NCI-H82 treated with DMSO at 0.1 percent for 48 hours (cell line): Measurements from ENCODE around the gene TMUB1.
A peak's percentile ranks its signal among the peaks of the same experiment; 100 is the strongest.
"Not testable (repeated sequence)": the region's sequence is repeated elsewhere in the genome, so short reads cannot be mapped to it uniquely, and the experiment has no call there.

Source experiments
- DNase-seq: peaks from one replicate; lab custom pipeline; 2025; ENCODE audit not compliant: unreplicated experiment; lab: John Stamatoyannopoulos, UW

The TMUB1 gene

DNA sequence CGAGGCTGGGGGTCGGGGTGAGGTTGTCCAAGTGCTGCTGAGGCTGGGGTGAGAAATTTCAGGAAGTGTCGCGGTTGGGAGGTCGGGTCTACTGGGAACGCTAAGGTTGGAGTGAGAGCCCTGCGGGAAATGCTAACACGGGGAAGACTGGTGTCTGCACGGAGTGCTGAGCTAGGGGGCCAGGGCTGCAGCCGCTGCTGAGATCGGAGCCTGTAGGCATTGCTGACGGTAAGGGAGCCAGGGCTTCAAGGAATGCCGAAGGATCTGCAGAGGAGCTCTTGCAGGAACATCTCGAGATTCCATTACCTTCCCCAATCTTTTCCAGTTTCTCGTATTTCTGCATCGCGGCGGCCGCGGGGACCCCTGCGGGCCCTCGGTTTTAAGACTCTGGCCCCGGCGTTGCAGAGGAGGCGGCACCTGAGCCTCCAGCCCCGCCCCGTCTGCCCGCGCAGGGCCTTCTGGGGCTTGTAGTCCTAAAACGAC lies 25.7 kb downstream of the TMUB1 start, which contains the start of gene CDK5:
TSS of gene CDK5 (minus strand) at position 392 of the 483 bp plus-strand sequence. CDS start at position 343, 49 bp downstream.
- peak; percentile 52 for DNase-seq

DNA sequence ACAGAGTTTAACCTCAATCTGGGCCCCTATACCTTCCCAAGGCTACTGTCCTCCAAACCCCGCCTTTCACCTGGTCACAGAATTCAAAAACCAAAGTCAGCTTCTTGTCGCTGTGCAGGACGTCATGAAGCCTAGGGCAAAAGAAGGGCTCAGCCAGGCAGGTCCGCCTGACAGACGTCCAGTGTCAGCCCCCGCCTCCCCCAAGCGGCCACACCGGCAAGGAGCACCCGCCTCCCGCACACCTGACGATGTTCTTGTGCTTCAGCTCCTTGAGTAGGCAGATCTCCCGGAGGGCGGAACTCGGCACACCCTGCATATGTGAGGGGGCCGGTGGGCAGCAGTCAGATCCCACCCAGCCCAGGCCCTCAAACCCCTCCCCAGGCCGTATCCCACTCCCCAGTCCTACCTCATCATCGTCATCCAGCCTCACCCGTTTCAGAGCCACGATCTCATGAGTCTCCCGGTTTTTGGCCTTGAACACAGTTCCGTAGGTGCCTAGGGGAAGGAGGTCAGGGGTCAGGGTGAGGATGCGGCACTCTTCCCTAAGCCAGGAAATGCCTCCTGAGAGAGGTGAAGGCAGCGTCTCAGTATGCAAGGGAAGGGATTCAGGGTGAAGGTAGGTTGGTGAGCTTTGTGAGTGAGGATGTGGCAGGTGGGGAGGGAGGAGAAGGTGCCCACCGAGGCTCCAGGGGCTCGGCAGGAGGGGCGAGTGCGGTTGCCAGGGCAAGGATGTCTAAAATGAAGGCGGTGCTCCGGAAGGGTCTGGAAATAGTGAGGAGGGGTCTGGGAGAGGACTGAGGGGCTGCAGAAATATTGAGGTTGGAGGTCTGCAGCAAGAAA lies 26.4 kb downstream of the TMUB1 start:
- no peak for DNase-seq

DNA sequence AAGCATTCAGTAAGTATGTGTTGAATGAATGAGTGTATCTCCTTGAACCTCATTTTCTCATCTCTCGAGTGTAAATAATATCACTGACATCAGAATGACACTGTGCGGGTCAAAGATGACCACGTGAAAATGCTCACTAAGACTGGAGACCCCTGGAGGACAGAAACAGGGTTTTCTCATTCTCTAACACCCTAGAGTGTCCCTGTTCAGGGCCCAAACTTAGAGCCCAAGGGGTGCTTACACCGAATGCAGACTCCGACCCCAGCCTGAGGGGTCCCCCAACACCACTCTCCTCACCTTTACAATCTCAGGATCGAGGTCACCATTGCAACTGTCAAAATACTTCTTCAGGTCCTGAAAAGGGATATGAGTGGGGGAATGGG lies 27.0 kb downstream of the TMUB1 start:
- DNase-seq: no peak

DNA sequence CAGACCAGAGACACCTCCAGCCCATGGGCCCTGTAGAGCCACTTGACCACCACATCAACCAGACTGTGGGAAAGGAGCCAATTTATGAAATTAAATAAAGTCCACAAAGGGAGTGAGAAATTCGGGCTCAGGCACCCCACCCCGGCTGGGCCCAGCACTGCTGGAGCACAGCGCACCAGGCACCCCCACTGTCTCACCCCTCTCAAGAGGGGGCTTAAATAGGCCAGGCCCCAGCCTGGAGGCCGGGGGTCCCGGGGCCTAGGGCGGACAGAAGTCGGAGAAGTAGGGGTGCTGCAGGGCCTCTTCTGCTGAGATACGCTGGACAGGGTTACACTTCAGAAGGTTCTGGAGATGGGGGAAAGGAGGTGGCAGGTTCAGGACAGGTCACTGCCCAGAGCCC lies 29.5 kb downstream of the TMUB1 start:
- no peak for DNase-seq

DNA sequence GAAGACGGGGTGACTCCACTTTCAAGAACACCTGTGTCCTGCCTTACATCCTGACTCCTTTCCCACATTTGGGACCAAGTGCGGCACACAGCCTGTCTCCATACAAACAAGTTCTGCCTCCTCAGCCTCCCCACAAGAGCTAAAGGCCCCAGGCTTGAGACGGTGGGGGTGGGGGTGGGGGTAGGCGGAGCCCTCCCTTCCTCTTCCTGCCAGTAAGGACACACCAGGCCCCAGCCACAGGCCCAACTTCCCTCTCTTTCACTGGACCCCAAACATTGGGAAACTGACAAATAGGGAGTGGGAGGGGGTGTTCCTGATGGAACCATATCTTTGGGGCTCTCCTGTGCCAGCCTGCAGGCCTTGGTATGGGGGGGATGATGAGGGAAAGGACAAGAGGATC lies 30.2 kb downstream of the TMUB1 start:
- DNase-seq: no peak

DNA sequence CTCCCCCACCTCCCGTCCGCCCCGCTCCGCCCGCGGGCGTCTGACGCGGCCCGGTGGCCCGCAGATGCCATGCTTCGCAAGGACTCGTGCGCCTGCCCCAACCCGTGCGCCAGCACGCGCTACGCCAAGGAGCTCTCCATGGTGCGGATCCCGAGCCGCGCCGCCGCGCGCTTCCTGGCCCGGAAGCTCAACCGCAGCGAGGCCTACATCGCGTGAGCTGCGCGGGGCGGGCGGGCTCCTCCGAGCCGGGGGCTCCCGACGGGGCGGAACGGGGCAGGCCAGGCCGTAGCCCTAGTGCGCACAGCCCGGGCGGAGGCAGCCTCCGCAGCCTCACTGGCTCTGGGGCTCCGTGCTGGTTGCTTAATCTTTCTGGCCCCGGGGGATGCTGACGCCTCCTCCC lies 32.2 kb downstream of the TMUB1 start:
- DNase-seq: no peak

DNA sequence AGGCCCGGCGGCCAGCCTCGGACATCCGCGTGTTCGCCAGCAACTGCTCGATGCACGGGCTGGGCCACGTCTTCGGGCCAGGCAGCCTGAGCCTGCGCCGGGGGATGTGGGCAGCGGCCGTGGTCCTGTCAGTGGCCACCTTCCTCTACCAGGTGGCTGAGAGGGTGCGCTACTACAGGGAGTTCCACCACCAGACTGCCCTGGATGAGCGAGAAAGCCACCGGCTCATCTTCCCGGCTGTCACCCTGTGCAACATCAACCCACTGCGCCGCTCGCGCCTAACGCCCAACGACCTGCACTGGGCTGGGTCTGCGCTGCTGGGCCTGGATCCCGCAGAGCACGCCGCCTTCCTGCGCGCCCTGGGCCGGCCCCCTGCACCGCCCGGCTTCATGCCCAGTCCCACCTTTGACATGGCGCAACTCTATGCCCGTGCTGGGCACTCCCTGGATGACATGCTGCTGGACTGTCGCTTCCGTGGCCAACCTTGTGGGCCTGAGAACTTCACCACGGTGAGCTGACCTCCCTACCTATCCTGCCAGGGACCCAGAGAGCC lies 34.3 kb downstream of the TMUB1 start:
- DNase-seq: no peak

DNA sequence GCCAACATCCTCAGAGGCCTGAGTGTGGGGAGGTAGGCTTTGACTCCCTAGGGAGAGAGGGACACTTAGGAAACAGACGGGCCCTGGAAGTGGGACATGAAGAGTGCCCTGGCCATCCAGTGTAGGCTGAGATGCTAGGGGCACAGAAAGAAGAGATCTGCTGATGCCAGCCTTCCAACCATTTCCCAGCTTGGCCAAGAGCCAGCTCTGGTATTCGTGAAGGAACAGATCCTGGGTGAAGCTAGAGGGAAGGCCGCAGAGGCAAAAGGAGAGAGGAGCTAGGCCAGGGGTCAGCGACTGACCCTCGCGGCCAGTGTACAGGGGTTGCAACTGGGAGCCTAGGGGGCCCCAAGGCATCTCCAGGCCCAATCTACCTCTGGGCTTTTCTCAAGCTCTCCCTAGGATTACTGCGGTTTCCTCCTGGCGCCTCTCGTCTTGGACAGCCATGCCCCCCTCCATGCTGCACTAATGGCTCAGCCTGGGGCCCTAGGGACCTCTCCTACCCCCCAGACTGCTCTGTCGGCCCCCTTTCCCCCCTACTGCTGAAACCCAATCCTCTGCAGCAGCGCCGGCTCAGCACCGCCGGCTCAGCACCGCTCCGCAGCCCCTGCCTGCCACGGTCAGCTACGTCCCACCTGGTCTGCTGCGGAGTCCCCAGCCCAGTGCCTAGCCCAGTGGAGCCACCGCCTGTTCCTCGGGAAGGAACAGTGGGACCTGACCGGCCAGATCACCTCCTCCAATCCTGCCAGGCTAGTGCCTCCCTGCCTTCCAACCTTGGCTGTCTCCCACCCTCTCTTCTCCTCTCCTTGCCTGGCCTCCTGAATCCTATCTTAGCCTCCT lies 35.1 kb downstream of the TMUB1 start, which contains the start of gene ASIC3:
TSS of gene ASIC3 (plus strand) at position 556 of the 840 bp plus-strand sequence. CDS start 355 bp downstream, outside the sequence.
- no peak for DNase-seq

DNA sequence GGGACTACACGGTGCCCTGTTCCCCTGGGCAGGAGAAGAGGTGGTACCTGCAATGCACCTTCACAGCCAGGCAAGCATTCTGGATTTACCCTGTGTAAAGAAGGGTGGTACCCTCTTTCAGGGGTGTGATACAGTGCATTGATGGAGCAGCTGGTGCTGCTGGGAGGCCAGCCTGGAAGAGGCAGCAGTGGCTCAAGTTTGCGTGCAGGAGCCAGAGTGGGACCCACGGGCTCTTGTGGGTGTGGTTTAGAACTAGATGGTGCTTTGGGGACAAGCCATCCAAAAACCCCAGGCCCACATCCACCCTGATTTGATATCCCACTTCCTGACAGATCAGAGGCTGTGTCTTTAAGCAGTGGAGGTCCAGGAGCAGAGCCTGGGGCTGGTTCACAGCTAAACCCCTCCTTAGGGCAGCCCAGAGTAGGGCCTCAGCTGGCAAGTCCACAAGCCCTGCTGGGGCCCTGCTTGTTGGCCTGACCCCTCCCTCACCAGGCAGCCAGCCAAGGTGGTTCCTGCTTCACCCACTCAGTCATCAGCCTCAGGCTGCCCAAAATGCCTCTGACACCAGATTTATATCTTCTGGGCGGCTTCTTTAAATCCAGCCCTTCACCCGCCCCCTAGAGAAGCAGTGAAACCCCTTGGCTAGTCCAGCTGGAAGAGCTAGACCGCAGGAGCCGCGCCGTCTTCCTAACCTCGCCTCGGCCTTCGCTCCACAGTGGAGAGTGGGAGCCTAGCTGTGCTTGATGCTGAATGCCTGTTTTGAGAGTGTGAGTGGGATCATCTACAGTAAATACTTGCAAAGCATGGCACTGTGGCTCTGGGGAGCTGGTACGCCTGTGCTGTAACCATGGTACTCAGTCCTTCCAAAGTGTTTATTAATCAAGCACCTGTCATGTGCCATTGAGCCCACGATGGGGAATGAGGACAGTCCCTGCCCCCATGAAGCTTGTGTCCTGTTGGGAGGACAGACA lies 36.4 kb downstream of the TMUB1 start:
- no peak for DNase-seq

DNA sequence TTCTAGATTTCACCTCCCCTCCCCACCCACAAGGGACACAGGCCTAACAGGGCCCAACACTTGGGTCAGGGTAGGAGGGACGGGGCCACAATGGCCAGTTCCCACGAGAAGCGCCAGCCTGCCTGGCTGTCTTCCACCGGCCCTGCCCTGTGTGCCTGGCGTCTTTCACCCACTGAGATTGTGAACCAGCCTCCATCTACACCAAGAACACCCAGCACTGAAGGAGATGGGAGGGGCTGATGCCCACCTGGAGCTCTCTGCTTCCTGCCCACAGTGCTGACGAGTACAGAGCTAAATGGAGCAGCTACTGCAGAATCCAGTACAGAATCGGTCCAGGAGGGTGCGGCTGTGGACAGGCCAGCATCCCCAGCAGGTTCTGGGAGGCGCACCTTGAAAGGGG lies 37.3 kb downstream of the TMUB1 start:
- no peak for DNase-seq

DNA sequence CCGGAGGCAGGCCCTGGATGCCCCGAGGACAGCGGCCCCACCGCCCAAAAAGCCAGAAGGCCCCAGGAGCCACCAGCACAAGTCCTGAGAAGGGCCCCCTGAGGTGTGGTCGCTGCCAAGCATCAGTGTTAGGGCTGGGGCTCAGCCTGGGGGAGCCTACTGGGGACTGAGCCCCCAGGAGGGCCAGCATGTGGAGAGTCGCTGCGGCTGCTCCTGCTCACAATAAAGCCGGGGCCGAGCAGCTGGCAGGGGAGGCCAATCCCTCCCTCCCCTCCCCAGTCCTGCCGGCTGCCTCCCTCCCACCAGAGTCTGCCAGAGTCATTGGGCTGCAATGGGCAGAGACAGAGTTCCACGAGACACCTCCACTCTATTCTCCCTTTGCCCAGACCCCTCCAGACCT lies 38.0 kb downstream of the TMUB1 start:
- DNase-seq: peak; percentile 8

DNA sequence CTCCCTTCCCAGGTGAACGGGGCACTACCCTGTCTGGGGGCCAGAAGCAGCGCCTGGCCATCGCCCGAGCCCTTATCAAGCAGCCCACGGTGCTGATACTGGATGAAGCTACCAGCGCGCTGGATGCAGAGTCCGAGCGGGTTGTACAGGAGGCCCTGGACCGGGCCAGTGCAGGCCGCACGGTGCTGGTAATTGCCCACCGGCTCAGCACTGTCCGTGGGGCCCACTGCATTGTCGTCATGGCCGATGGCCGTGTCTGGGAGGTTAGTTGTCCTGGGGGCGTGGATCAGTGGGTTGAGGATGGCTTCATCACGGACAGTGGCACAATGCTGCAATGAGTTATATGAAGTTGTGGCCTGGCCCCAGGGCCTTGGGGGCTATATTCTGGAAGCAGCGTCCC lies 39.3 kb downstream of the TMUB1 start:
- DNase-seq: no peak

DNA sequence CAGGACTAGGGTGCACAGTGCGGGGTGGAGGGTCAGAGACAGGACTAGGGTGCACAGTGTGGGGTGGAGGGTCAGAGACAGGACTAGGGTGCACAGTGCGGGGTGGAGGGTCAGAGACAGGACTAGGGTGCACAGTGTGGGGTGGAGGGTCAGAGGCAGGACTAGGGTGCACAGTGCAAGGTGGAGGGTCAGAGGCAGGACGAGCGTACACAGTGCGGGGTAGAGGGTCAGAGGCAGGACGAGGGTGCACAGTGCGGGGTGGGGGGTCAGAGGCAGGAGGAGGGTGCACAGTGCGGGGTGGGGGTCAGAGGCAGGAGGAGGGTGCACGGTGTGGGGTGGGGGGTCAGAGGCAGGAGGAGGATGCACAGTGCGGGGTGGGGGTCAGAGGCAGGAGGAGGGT lies 39.8 kb downstream of the TMUB1 start:
- not testable (repeated sequence) for DNase-seq

DNA sequence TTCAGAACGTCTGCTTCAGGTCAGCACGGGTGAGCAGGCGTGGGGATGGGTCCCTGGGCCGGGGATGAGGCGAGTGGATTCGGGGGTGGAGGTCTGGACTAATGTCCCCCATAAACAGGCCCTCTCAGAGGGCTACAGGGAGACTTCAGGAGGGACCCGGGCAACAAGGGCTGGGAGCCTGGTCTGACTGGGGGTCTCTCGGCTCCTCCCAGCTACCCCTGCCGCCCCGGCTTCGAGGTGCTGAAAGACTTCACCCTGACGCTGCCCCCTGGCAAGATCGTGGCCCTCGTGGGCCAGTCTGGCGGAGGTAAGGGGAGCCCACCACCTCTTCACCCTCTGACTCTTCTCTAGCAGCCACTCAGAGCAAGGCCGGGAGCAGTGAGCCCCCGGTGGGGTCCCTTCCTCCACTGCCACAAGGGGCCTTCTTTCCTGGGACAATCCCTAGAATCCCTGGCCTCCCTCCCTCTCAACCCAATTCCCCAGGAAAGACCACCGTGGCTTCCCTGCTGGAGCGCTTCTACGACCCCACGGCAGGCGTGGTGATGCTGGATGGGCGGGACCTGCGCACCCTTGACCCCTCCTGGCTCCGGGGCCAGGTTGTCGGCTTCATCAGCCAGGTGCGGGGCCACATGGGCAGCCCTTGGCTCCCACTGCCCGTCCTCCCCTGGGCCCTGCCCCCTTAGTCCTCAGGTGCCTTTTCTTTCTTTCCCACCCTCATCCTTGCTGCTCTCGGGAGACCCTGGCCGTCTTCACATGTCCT lies 42.5 kb downstream of the TMUB1 start:
- no peak for DNase-seq

DNA sequence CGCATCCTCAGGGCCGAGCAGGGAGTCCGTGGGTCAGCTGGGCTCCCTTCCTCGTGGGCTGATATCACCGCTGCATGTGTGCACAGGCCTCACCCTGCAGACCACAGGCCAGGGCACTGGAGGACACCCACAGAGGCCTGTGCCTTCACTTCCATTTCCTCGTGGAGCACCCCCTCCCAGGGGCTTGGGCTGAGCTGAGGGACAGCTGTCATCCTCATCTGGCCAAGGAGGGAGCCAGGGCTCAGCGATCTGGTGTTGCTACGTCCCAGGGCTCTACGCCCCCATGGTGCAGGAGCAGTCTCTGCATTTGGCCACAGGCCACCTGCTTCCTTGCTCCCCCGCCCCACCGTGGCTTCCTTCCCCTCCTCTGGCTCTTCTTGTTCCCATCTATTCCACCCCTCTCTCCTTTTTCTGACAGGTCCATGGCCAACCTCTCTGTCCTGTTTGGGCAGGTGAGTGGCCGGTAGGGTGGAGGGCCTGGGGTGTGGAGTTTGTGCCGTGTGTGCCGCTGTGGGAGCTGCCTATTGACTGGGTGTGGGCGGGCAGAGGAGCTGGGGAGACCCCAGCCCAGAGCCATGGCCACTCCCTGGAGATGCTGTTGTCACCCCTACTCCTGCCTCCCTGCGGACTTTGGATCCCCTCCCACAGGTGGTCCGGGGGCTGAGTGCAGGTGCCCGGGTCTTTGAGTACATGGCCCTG lies 43.3 kb downstream of the TMUB1 start:
- DNase-seq: no peak

DNA sequence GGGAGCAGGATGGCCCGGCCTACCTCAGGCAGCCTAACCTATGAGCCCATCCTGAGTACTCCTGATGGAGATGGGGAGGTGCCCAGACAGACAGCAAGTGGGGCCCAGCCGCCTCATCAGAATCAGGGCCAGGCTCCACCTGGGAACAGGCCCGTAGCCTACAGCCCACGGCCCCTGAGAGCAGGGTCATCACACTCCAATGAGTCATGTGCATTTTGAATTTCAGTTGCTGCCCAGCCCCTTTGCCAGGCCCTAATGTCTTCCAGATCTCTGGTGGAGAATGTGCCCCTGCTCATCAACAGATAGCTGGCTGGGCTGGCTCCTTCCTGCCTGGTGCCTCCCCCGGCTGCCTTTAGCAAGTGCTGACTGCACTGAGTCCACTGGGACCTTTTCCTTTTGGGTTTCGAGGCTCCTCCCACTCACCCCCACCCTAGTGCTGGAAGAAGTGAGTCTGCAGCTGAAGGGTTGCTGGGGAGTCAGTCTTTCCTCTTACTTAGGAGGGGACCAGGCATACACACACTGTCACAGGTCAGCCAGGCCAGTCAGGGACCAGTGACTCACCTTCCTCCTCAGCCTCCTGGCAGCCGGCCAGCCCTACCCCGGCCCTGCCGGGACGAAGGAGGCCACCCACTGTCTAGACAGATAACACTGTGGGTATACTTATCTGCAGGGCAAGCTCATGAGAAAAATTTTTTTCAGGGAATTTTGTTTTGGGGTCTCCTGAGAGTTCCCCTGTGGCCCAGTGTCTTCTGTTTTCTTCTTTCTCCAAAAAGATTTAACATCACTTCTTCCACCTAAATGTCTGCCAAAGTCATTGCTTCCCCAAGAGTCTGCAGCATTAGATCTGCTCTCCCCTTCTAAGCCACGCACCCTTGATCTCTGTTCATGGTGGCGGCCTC lies 44.1 kb downstream of the TMUB1 start:
- no peak for DNase-seq

DNA sequence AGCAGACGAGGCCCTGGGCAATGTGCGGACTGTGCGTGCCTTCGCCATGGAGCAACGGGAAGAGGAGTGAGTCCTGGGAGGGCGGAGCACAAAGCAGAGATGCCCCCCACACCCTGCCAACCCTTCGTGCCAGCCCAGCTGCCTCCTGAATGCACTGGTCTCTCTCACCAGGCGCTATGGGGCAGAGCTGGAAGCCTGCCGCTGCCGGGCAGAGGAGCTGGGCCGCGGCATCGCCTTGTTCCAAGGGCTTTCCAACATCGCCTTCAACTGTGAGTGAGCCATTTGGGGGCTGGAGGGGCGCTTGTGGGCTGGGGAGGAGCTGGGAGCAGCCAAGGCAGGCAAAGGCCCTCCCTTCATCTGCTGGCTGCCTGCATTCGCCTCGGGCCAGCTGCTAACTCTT lies 47.4 kb downstream of the TMUB1 start:
- no peak for DNase-seq
